CD4-positive, alpha-beta T cell treated with Interleukin-21 for 1 hour (primary cell): ENCODE measurements around the gene HHAT.
"Not testable (repeated sequence)": the region's sequence is repeated elsewhere in the genome, so short reads cannot be mapped to it uniquely, and the experiment has no call there.

Experiments used
- DNase-seq: peaks from one replicate; pipeline ENCODE4 v3.0.0-alpha.2; 2020

The HHAT gene

GRCh38 chr1:210400043-210400840 is 71.5 kb downstream of the HHAT start:
- peak; percentile 54 for DNase-seq

DNA sequence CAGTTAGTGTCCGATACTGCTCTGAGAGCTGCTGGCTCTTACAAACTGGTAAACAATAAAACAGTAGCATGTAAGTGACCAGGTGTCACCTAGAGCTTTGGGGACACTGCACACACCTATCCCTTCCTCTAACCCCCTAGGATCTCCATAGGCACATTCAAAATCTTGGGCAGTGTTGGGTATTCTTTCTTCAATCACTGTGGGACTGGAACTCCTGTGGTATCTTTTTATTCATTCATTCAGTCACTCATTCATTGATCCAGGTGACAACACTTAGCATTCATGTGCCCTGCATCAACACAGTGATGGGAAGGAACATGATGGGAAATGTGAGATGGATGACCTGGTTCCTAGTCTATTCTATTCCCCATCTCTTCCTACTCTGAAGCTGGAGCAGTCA is 73.9 kb downstream of the HHAT start:
- DNase-seq, result no peak

- no peak for DNase-seq
Observed at GRCh38 chr1:210405316-210405715, 76.6 kb downstream of the HHAT start.

DNA sequence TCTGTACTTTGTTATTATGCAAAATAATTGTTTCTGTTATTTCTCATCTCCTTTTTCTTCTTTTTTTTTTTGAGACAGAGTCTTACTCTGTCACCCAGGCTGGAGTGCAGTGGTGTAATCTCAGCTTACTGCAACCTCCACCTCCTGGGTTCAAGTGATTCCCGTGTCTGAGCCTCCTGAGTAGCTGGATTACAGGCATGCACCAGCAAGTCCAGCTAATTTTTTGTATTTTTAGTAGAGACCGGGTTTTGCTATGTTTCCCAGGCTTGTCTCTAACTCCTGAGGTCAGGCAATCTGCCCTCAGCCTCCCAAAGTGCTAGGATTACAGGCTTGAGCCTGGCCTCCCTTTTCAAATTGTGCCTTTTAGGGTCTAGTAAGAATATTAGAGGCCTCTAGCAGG is 77.6 kb downstream of the HHAT start:
- DNase-seq, result not testable (repeated sequence)

GRCh38 chr1:210407207-210407886 is 78.6 kb downstream of the HHAT start:
- peak; percentile 61 for DNase-seq

DNA sequence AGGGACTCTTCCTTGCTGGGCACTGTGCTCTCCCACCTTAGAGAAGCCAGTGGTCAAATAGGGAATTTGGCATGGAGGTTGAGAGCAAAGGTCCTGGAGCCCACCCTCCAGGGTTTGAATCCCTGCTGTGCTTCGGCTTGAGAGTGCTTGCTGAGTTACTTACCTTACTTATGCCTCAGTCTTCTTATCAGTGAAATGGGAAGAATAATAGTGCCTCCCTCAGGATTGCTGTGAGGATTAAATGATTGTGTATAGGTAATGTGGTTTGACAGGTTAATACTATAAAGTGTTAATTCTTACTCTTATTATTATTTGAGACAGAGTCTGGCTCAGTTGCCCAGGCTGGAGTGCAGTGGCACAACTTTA is 79.2 kb downstream of the HHAT start:
- DNase-seq, result no peak

- DNase-seq, result no peak
Observed at GRCh38 chr1:210412240-210412639, 83.5 kb downstream of the HHAT start.

DNA sequence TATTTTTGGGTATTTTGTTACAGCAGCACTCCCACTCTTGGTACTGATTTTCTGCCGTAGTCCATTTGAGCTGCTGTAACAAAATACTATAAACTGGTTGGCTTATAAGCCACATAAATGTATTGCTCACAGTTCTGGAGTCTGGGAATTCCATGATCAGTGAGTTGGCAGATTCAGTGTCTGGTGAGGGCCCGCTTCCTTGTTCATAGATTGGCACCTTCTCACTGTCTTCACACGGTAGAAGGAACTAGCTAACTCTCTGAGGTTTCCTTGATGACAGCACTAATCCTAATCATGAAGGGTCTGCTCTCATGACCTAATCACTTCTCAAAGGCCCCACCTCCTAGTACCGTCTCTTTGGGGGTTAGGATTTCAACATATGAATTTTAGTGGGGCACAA is 85.2 kb downstream of the HHAT start:
- DNase-seq, result no peak

- DNase-seq, result no peak
Observed at GRCh38 chr1:210415846-210416448, 87.2 kb downstream of the HHAT start.

DNA sequence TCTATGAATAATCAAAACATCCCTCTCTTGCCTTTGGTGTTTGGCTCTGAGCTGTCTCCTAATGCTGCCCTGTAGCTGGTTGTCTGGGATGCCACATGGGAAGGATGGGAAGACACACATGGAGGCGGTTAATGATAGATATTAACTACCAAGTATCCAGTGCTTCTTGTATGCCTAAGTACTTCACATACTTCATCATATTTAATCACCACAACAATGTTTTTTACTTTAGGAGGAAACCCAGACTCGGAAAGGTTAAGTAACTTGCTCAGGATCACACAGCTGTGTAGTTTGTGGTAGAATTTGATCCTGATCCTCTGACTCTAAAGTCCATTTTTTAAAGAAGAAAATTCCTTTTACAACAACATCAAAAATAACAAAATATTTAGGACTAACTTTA is 88.0 kb downstream of the HHAT start:
- no peak for DNase-seq

GRCh38 chr1:210417881-210418280 is 89.2 kb downstream of the HHAT start:
- no peak for DNase-seq

- no peak for DNase-seq
Observed at GRCh38 chr1:210418863-210419650, 90.4 kb downstream of the HHAT start.

- not testable (repeated sequence) for DNase-seq
Observed at GRCh38 chr1:210426696-210427095, 98.0 kb downstream of the HHAT start.

- no peak for DNase-seq
Observed at GRCh38 chr1:210428696-210429095, 100.0 kb downstream of the HHAT start.

GRCh38 chr1:210434223-210434622 is 105.5 kb downstream of the HHAT start:
- no peak for DNase-seq

DNA sequence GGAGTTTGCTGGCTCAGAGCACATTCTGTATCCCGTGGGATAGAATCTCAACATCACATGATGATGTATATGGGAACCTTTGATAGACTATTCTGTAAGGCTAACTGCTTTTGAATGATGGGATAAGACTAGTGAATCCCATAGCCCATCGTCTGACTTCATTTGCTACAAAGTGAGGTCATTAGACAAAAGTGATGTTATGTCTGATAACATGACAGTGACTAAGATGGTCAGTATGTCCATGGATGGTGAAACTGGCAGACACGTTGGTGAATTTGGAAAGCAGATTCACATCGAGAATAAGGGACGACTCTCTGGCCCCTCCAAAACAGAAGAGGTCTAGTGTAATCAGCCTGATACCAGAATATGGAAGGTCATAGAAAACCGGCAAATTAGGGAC is 108.4 kb downstream of the HHAT start:
- DNase-seq, result no peak

- DNase-seq, result no peak
Observed at GRCh38 chr1:210437781-210438180, 109.1 kb downstream of the HHAT start.

DNA sequence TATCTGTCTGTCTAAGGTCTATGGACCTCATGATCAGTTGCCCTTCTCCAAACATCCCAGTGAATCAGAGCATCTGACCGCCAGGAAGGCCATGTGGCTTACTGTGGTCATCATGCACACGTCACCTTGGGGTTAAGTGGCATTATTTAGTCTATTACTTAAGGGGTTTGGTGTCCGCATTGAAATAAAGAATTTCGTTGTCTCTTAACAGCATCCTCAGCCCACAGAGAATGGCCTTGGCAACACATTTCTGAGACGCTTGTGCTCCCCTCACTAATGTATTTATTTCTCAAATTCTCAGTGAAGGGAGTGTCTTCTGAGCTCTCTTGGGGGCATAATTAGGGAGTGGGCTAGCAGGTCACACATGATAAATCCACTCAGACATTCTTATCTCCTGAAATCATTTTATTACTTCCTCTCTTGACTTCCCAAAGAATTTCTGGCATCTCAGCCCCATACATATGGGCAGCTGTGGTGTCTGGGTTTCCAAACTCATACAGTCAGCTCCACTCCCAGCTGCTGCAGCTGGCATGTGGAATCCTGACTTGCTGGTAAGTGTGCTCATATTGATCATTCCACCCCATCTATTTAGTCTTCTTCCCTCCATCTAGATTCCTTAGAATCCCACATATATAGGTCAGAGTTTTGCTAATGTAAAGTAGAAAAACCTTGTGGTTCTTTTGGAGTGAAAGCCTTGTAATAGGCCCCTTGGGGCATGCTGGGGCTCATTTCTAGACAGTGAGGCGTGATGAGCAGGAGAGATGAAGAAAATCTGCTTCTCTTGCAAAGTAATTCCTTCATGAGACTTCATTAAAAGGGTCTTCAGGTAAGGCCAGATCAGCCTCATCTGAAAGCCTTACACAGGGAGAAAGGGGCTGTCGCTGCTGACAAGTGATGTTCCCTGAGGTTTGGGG is 110.5 kb downstream of the HHAT start:
- no peak for DNase-seq

DNA sequence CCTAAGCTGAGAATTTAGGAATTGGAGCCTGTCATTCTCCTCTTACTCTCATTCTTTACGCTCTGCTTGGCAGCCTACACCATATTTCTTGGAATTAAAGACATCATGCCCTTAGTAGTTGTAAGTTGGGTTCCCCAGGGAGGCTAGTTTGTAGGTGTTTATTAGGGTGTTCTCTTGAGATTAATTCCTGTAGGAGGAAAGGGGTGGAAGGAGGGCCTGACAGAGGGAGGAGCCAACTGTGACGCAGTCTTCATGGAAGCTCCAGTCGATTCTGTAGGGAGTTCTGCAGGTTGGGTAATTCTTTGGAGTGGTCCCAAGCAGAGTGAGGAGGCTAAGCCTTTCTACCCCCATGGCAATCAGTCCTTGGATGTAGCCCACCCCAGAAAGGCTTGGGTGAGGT is 111.4 kb downstream of the HHAT start:
- no peak for DNase-seq

GRCh38 chr1:210441028-210441427 is 112.3 kb downstream of the HHAT start:
- DNase-seq, result no peak

- DNase-seq, result no peak
Observed at GRCh38 chr1:210445485-210445884, 116.8 kb downstream of the HHAT start.

DNA sequence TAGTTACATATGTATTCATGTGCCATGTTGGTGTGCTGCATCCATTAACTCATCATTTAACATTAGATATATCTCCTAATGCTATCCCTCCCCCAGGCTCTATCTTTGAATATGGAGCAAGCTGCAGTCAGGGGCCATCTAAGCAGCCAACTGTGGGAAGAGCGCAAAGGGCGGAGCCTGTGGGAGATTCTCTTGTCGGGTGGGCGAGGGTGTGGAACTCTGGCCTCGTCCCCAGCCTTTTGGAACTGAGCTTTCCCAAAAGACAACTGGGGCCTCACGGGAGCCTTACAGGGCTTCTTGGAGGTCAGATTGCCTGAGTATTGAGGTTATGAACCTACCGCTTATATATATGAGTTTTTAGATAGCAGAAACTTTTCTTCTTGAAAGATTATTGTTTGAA is 117.2 kb downstream of the HHAT start:
- no peak for DNase-seq
